Trophoblast cell (in vitro differentiated cells and primary cell): ENCODE results near the gene SPATA18.

Experiments
- DNase-seq, 2 donors: peaks; one replicate each; pipeline ENCODE4 v3.0.0-alpha.2; 2016
- H2AFZ ChIP-seq: 2 replicates; pipeline ENCODE4 v1.6.1; 2013; ENCODE audit warnings: low read length, moderate library complexity, mild to moderate bottlenecking; ENCODE audit not compliant: insufficient read depth, poor library complexity
- H2AK5ac ChIP-seq: 2 replicates; pipeline ENCODE4 v1.6.1; 2013; ENCODE audit warnings: mild to moderate bottlenecking, low read length
- H2BK120ac ChIP-seq: 2 replicates; pipeline ENCODE4 v1.6.1; 2013; ENCODE audit warnings: low read length, mild to moderate bottlenecking, moderate library complexity; ENCODE audit not compliant: insufficient read depth, poor library complexity
- H2BK12ac ChIP-seq: 2 replicates; pipeline ENCODE4 v1.6.1; 2013; ENCODE audit warnings: mild to moderate bottlenecking, low read length, moderate library complexity
- H2BK5ac ChIP-seq: 2 replicates; pipeline ENCODE4 v1.6.1; 2013; ENCODE audit warnings: low read length, low read depth, moderate library complexity, mild to moderate bottlenecking; ENCODE audit not compliant: poor library complexity
- H3K14ac ChIP-seq: 2 replicates; pipeline ENCODE4 v1.6.1; 2013; ENCODE audit warnings: mild to moderate bottlenecking, low read length
- H3K18ac ChIP-seq: 2 replicates; pipeline ENCODE4 v1.6.1; 2013; ENCODE audit warnings: mild to moderate bottlenecking, low read length
- H3K23ac ChIP-seq: 2 replicates; pipeline ENCODE4 v1.6.1; 2013; ENCODE audit warnings: low read length
- H3K27ac ChIP-seq: 2 replicates; pipeline ENCODE4 v1.5.1; 2013; ENCODE audit warnings: low read depth, mild to moderate bottlenecking, inconsistent platforms, low read length, moderate library complexity
- H3K27me3 ChIP-seq: 2 replicates; pipeline ENCODE4 v1.6.1; 2013; ENCODE audit warnings: inconsistent platforms, mild to moderate bottlenecking, low read length, moderate library complexity; ENCODE audit not compliant: insufficient read depth
- H3K36me3 ChIP-seq, 2 experiments: 1 replicate in 1 of 2; 2 replicates in 1 of 2; pipeline ENCODE4 v1.6.1; 2013; ENCODE audit warnings: low read length in 2 of 2, mild to moderate bottlenecking in 2 of 2, moderate library complexity in 1 of 2; ENCODE audit not compliant: insufficient read depth in 2 of 2, control insufficient read depth in 1 of 2
- H3K4ac ChIP-seq: 2 replicates; pipeline ENCODE4 v1.6.1; 2013; ENCODE audit warnings: low read depth, mild to moderate bottlenecking, low read length, moderate library complexity
- H3K4me1 ChIP-seq, 2 experiments: 1 replicate in 1 of 2; 2 replicates in 1 of 2; pipeline ENCODE4 v1.6.1; 2013; ENCODE audit warnings: low read length in 2 of 2, mild to moderate bottlenecking in 2 of 2, moderate library complexity in 1 of 2; ENCODE audit not compliant: insufficient read depth in 2 of 2, control insufficient read depth in 1 of 2
- H3K4me2 ChIP-seq: 2 replicates; pipeline ENCODE4 v1.6.1; 2013; ENCODE audit warnings: inconsistent platforms, mild to moderate bottlenecking, low read length, moderate library complexity
- H3K4me3 ChIP-seq: 2 replicates; pipeline ENCODE4 v1.5.1; 2013; ENCODE audit warnings: mild to moderate bottlenecking, low read depth, low read length, inconsistent platforms
- H3K79me1 ChIP-seq: one replicate; pipeline ENCODE4 v1.6.1; 2013; ENCODE audit warnings: low read length
- H3K79me2 ChIP-seq: 2 replicates; pipeline ENCODE4 v1.6.1; 2013; ENCODE audit warnings: low read length, mild to moderate bottlenecking; ENCODE audit not compliant: control insufficient read depth, insufficient read depth, poor library complexity
- H3K9ac ChIP-seq: 2 replicates; pipeline ENCODE4 v1.6.1; 2013; ENCODE audit warnings: mild to moderate bottlenecking, low read length
- H3K9me3 ChIP-seq: 2 replicates; pipeline ENCODE4 v1.6.1; 2013; ENCODE audit warnings: low read depth, mild to moderate bottlenecking, control low read depth, inconsistent platforms, low read length; ENCODE audit not compliant: insufficient read depth
- H4K12ac ChIP-seq: 2 replicates; pipeline ENCODE4 v1.6.1; 2013; ENCODE audit warnings: low read depth, mild to moderate bottlenecking, low read length, moderate library complexity
- H4K8ac ChIP-seq: 2 replicates; pipeline ENCODE4 v1.6.1; 2013; ENCODE audit warnings: low read depth, mild to moderate bottlenecking, low read length, moderate library complexity
- H4K91ac ChIP-seq: one replicate; pipeline ENCODE4 v1.6.1; 2013; ENCODE audit warnings: low read depth, mild to moderate bottlenecking, low read length, moderate library complexity
- WGBS: extraction: QIAGEN DNeasy Blood & Tissue Kit; methylation state at CpG from one replicate; pipeline ENCODE4 v1.1.7; 2013; ENCODE audit warnings: missing lambda C conversion rate; ENCODE audit not compliant: insufficient read length, insufficient coverage; ENCODE audit errors: extremely low coverage; 5-methylcytosine and 5-hydroxymethylcytosine counted together

The SPATA18 gene

GRCh38 chr4:52091801-52092200 lies 40.7 kb downstream of the SPATA18 start:
- WGBS: no CpG with 5 or more reads among the region's 5 CpGs
- Histone ChIP-seq H2AK5ac (no peak overlapping the region), H4K8ac (no peak overlapping the region), H2BK120ac (no peak overlapping the region), H3K4me3 (no peak overlapping the region), H3K27ac (no peak overlapping the region), H3K4me2 (no peak overlapping the region), H2AFZ (no peak overlapping the region), H4K12ac (no peak overlapping the region), H3K36me3 (no peaks in the 10 kb centered on the region), H3K14ac (no peak overlapping the region), H2BK12ac (no peak overlapping the region), H3K27me3 (no peaks in the 10 kb centered on the region), H2BK5ac (no peak overlapping the region), H3K79me1 (no peaks in the 10 kb centered on the region), H3K9me3 (peaks cover 2% of the 10 kb centered on the region), H3K23ac (no peak overlapping the region), H3K4me1 (no peaks in the 10 kb centered on the region), H3K4ac (no peak overlapping the region), H3K79me2 (no peaks in the 10 kb centered on the region), H3K18ac (no peak overlapping the region), H3K9ac (no peak overlapping the region), H4K91ac (no peak overlapping the region)
- DNase-seq: no peak

DNA sequence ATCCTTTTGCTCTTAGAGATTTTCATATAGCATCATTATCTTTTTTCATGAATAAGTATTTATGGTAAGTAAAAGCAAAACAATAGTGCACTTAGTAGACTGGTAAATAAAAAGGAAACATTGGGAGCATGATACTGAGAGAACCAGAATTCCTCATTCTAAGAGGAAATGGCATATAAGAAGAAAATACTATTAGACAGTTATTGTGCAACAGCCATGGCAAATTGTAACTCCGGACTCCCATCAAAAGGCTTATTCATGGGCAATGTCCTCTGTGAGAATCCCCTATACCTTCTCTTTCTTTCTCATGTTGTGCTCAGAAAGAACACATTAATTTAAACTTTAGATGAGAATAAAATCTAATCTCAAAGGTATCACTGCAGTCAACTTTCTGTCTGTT lies 42.4 kb downstream of the SPATA18 start:
- H3K4me1 ChIP-seq: no peaks in the 10 kb centered on the region
- DNase-seq: no peak
- no peak overlapping the region for H2BK120ac ChIP-seq
- H3K4me3 ChIP-seq: no peak overlapping the region
- no peak overlapping the region for H3K27ac ChIP-seq
- H2AK5ac ChIP-seq: no peak overlapping the region
- H2BK12ac ChIP-seq: no peak overlapping the region
- no peaks in the 10 kb centered on the region for H3K79me2 ChIP-seq
- no peak overlapping the region for H3K18ac ChIP-seq
- no peak overlapping the region for H4K91ac ChIP-seq
- no peak overlapping the region for H3K14ac ChIP-seq
- no peak overlapping the region for H3K23ac ChIP-seq
- H4K8ac ChIP-seq: no peak overlapping the region
- no CpG with 5 or more reads among the region's 1 CpG for WGBS
- H3K36me3 ChIP-seq: no peaks in the 10 kb centered on the region
- H2AFZ ChIP-seq: no peak overlapping the region
- no peak overlapping the region for H3K9ac ChIP-seq
- no peak overlapping the region for H2BK5ac ChIP-seq
- no peaks in the 10 kb centered on the region for H3K79me1 ChIP-seq
- no peak overlapping the region for H4K12ac ChIP-seq
- no peak overlapping the region for H3K4ac ChIP-seq
- no peak overlapping the region for H3K4me2 ChIP-seq
- H3K27me3 ChIP-seq: no peaks in the 10 kb centered on the region
- peaks cover 2% of the 10 kb centered on the region for H3K9me3 ChIP-seq

DNA sequence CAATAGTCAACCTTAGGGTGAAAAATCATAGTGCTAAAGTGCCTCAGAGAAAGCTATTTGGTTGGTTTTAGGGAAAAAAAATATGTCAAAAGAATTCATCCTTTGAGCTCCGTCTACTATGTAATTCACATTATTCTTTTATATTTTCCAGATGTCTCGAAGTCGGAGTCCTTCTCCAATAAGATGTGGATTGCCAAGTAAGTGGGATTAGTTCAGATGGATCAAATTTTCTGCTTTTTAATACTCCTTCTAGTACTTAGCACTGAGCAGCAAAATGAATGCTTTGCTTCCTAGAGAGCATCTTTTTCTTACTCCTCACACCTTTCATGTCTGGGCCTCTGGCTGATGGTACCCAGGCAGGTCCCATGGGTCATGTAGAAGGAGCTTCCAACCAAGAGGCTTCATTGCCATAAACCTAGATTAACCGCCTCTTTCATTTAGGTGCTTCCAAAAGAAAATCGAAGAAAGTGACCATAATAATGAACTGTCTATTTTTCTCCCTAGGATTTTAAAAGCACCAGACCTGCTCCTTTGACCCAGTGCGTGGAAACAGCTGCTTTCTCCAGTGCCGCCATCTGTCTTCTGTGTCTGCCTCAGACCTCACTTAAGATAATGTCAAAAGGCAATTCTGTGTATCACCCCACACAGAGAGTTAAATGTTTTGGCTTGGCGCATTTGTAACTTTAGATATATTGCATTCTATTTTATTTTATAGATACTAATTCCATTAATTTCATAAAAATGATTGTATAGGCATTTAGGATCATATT lies 43.5 kb downstream of the SPATA18 start:
- Histone ChIP-seq H2AK5ac (no peak overlapping the region), H3K27ac (no peak overlapping the region), H4K91ac (no peak overlapping the region), H3K79me1 (no peaks in the 10 kb centered on the region), H2AFZ (no peak overlapping the region), H3K4ac (no peak overlapping the region), H3K27me3 (no peaks in the 10 kb centered on the region), H3K36me3 (no peaks in the 10 kb centered on the region), H2BK120ac (no peak overlapping the region), H3K79me2 (no peaks in the 10 kb centered on the region), H3K18ac (no peak overlapping the region), H4K8ac (no peak overlapping the region), H3K4me1 (no peaks in the 10 kb centered on the region), H3K9ac (no peak overlapping the region), H3K4me2 (no peak overlapping the region), H3K9me3 (peaks cover 2% of the 10 kb centered on the region), H3K14ac (no peak overlapping the region), H2BK5ac (no peak overlapping the region), H3K4me3 (no peak overlapping the region), H3K23ac (no peak overlapping the region), H4K12ac (no peak overlapping the region), H2BK12ac (no peak overlapping the region)
- WGBS: no CpG with 5 or more reads among the region's 8 CpGs
- no peak for DNase-seq

DNA sequence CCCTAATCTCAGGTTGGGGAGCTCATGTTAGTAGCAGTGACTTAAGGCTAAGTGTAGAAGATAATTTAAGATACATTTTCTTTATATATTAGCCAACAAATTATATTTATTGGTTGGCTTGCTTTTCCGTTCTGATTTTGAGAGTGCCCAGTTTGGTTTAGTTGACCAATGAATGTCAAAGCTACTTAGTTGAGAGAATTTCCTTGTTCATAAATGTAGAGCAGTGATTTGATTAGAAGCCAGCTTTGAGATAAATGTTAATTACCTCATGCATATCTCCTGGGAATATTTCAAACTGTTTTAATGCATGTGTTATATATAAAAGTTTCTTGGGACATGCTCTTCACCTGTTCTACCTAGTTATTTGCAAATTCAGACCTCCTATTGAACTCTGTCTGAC lies 44.3 kb downstream of the SPATA18 start:
- Histone ChIP-seq H3K79me1 (no peaks in the 10 kb centered on the region), H3K4ac (no peak overlapping the region), H2BK5ac (no peak overlapping the region), H2BK120ac (no peak overlapping the region), H3K18ac (no peak overlapping the region), H3K4me2 (no peak overlapping the region), H3K14ac (no peak overlapping the region), H3K4me1 (no peaks in the 10 kb centered on the region), H3K9ac (no peak overlapping the region), H3K9me3 (peaks cover 2% of the 10 kb centered on the region), H3K27me3 (no peaks in the 10 kb centered on the region), H2BK12ac (no peak overlapping the region), H4K91ac (no peak overlapping the region), H3K79me2 (no peaks in the 10 kb centered on the region), H4K12ac (no peak overlapping the region), H3K36me3 (no peaks in the 10 kb centered on the region), H3K27ac (no peak overlapping the region), H4K8ac (no peak overlapping the region), H3K23ac (no peak overlapping the region), H2AFZ (no peak overlapping the region), H2AK5ac (no peak overlapping the region), H3K4me3 (no peak overlapping the region)
- no CpG with 5 or more reads among the region's 1 CpG for WGBS
- no peak for DNase-seq
